ENCODE results near the gene CCDC181.

Gene CCDC181

DNA sequence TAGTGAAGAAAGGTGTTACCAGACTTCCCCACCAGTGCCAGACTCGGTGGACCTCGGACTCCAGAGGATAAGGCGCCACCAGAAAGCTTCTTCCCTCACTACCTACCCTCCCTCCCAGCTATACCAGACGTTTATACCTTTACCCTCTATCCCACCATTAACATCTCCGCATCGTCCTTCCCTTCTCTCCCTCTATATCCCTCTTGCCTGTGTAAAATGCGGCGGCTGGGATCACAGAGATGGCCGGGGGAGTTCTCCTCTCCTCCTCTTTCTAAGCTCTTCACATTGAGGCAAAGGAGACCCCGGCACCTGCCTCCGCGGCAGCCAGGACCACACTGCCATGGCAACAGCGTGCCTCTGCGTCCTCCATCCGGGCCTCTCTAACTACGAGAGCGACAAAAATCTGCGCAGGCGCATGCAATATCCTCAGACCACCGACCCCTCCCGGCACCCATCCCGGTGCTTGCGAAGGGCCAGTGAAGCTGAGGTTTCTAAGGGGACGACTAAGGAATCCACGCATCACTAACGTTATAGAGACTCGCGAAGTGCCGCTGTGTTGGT is at the start of gene CCDC181:
Gene CCDC181 (minus strand): TSS at position 394 of the 561 bp plus-strand sequence. CDS start 2,547 bp downstream, outside the sequence.
- TF ChIP-seq, protein P1, sequence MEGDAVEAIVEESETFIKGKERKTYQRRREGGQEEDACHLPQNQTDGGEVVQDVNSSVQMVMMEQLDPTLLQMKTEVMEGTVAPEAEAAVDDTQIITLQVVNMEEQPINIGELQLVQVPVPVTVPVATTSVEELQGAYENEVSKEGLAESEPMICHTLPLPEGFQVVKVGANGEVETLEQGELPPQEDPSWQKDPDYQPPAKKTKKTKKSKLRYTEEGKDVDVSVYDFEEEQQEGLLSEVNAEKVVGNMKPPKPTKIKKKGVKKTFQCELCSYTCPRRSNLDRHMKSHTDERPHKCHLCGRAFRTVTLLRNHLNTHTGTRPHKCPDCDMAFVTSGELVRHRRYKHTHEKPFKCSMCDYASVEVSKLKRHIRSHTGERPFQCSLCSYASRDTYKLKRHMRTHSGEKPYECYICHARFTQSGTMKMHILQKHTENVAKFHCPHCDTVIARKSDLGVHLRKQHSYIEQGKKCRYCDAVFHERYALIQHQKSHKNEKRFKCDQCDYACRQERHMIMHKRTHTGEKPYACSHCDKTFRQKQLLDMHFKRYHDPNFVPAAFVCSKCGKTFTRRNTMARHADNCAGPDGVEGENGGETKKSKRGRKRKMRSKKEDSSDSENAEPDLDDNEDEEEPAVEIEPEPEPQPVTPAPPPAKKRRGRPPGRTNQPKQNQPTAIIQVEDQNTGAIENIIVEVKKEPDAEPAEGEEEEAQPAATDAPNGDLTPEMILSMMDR (IDR thresholded peaks at IDR 0.05; ENCODE audit: insufficient read depth, missing control alignments) = no peak
- DNase-seq (ENCODE audit: insufficient read length, low spot score) (peak; percentile 19), FAIRE-seq (peak; percentile 93)

DNA sequence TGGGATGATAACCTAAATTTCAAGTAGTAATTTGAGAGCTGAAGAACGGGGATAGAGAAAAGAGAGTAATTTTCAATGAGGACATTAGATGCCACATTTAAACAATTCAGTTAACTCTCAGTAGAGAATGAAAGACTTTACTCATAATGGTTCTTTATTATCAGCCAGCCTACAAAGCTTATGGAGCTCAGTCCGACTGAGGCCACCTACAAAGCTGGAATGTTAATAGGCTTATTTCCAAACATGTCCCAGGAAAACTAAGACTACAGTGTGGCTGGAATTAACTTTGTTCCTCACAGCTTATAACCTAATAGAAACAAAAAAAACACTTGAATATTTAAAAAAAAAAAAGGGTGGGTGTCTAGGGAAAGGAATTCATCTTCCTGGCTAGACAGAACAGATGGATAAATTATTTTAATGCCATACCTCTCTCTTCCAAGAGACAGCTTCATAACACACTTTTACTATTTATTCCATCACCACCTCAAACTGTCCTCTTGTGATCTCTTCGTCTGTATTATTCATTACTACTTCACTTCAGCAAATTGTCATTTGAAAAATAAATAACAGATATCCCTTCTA is 48.6 kb upstream of the CCDC181 start:
- no peak for DNase-seq (ENCODE audit: insufficient read length, low spot score)
- peak; percentile 70 for FAIRE-seq
- TF ChIP-seq, protein P1 (IDR thresholded peaks at IDR 0.05; ENCODE audit: insufficient read depth, missing control alignments) = no peak

DNA sequence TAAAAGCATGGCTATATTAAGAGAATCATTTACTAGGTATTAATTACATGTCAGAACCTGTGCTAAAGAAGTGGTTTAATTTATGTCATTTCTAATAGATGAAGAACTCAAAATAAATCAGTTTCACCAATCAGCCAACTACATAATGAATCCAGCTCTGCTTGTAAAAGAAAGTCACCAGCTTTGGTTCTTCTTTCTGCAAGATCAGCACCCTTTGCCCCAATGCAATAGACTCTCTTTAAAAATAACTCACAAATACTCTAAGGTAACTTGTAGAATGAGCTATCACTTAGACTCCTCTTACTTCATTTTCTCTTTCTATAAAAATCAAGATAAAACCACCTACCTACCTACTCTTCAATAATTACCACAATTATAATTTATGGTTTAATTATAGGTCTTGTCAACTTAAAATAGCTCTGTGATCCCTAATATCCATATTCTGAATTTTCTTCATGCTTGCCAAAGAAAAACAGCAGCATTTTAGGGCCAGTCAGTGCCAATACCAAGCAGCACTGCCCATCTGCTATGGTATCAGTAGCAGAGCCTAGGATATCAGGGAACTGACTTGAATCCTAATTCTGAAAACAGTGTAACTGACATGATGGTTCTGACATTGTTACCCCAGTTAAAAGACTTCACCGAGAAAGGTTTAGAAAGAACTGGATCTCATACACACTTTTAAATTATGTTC is 47.2 kb upstream of the CCDC181 start:
- DNase-seq (ENCODE audit: insufficient read length, low spot score) (no peak), FAIRE-seq (peak; percentile 67)
- TF ChIP-seq, protein P1 (IDR thresholded peaks at IDR 0.05; ENCODE audit: insufficient read depth, missing control alignments) = no peak

DNA sequence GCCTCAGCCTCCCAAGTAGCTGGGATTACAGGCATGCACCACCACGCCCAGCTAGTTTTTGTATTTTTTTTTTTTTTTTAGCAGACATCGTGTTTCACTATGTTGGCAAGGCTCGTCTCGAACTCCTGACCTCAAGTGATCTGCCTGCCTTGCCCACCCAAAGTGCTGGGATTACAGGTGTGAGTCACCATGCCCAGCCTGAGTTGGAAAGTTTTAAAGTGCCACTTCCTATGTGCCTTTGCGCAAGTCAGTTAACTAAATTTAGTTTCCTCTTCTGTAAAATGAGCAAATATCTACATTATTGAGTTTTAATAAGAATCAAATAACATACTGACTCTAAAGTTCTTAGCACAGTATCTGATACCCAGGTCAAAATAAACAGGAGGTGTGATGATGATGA is 46.1 kb upstream of the CCDC181 start:
- FAIRE-seq = no peak
- no peak for DNase-seq (ENCODE audit: insufficient read length, low spot score)
- TF ChIP-seq, protein P1 (IDR thresholded peaks at IDR 0.05; ENCODE audit: insufficient read depth, missing control alignments) = no peak

DNA sequence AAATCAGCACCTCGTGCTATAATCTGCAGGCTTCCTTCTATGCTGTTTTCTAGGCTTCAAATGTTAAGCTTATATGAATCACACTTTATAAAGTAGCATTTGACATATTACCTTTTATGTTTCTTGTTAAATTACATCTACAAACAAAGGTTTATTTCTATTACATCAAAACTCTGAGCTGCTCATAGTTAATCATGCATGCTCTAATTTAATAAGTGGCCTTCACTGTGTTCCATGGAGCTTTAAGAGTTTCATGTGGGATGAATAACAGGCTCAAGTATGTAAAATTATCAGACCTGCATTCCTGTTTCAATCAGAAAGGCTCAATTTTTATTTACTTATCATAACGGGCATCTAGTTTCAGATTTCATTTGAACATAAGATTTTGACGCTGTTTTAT is 45.5 kb upstream of the CCDC181 start:
- DNase-seq (ENCODE audit: insufficient read length, low spot score) (no peak), FAIRE-seq (peak; percentile 21)
- TF ChIP-seq, protein P1 (IDR thresholded peaks at IDR 0.05; ENCODE audit: insufficient read depth, missing control alignments) = no peak

DNA sequence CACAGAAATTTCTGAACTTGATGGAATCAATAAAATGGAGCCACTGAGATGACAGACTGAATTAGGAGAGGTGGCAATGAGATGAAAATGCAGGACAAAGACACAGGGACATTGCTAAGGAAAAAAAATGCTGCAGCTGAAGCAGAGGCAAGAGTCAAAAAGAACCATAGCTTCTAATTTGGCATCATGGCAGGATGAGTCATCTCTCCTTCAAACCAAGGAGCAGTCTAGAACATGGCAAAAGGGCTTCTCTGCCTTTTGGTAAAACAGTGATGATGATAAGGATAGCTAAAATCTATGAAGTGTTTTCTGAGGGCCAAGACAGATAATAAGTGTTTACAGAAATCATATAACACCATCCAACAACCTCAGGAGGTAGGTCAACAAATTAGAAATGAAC is 41.7 kb upstream of the CCDC181 start:
- FAIRE-seq (no peak), DNase-seq (ENCODE audit: insufficient read length, low spot score) (no peak)
- TF ChIP-seq, protein P1 (IDR thresholded peaks at IDR 0.05; ENCODE audit: insufficient read depth, missing control alignments) = no peak
